Activated CD4-positive, alpha-beta T cell treated with anti-CD3 and anti-CD28 coated beads, Interleukin-2, amount 50 U/mL, for 1 hour (primary cell): ENCODE results near the gene SERPINA3.

Experiments used
- DNase-seq: peaks from one replicate; pipeline ENCODE4 v3.0.0-alpha.2; 2020

Gene SERPINA3

GRCh38 chr14:94659901-94660300 is 47.7 kb downstream of the SERPINA3 start:
- no peak for DNase-seq

GRCh38 chr14:94660306-94660946 is 48.2 kb downstream of the SERPINA3 start:
- DNase-seq, result no peak

GRCh38 chr14:94663538-94663937 is 51.3 kb downstream of the SERPINA3 start:
- DNase-seq, result no peak

GRCh38 chr14:94663965-94664704 is 51.9 kb downstream of the SERPINA3 start:
- DNase-seq, result no peak

- no peak for DNase-seq
Measured at GRCh38 chr14:94665121-94665520, 52.9 kb downstream of the SERPINA3 start.

- DNase-seq, result no peak
Measured at GRCh38 chr14:94665544-94665943, 53.4 kb downstream of the SERPINA3 start.

GRCh38 chr14:94670692-94671285 is 58.6 kb downstream of the SERPINA3 start:
- DNase-seq, result no peak

GRCh38 chr14:94671870-94672444 is 59.8 kb downstream of the SERPINA3 start:
- no peak for DNase-seq

- DNase-seq, result no peak
Measured at GRCh38 chr14:94673071-94673470, 60.9 kb downstream of the SERPINA3 start.
